Measurements from ENCODE around the gene GLOD4.
"Not testable (repeated sequence)": the region's sequence is repeated elsewhere in the genome, so short reads cannot be mapped to it uniquely, and the experiment has no call there.

GLOD4 gene

GRCh38 chr17:767076-767475 is 15.0 kb downstream of the GLOD4 start:
- DNase-seq, result no peak

- DNase-seq, result no peak
These were observed 21.7 kb downstream of the GLOD4 start for GRCh38 chr17:760371-760770.

DNA sequence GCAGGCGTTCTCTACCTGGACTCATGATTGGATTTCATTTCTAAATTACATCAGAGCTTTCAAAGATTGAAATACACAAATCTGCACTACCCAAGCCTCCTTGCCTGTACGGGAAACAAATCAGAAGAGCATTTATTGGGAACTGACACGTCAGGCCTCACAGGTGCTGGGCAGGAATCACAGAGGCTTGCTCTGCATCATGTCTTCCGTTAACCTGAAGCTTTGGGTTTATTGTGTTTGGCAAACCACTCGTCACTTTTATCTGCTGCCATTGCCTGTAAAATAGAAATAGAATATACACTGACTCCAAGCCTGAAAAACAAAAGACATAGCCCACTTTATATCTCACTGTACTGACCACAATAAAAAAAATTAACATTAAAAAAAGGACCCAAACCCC is 22.1 kb downstream of the GLOD4 start:
- no peak for DNase-seq

DNA sequence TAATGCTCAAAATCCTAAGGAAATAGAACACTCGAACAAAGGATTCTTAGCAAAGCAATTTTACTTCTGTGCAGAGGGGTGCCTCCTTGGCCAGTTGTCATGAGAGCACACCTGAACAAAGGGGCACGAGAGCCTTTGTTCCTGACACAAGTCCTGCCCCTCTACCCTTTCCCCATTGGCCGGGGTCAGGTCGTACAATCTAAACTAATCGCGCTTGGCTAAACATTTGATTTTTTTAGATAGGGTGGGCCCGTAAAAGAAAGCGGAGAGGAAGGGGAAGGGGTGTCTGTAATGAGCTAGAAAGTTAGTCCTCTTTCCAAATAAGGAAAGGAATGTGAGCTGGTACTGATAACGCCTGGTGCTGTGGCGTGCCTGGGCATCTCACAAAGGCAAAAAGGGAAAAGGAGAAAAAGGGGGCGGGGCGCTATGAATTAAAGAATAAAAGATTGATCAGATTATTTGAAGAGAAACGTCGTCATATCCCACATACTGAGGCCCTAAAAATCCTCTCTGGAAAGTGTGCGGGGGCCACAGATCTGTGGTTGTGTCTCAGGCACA is 26.0 kb downstream of the GLOD4 start:
- DNase-seq, result not testable (repeated sequence)

- not testable (repeated sequence) for DNase-seq
These were observed 26.6 kb downstream of the GLOD4 start for GRCh38 chr17:755319-755961.

DNA sequence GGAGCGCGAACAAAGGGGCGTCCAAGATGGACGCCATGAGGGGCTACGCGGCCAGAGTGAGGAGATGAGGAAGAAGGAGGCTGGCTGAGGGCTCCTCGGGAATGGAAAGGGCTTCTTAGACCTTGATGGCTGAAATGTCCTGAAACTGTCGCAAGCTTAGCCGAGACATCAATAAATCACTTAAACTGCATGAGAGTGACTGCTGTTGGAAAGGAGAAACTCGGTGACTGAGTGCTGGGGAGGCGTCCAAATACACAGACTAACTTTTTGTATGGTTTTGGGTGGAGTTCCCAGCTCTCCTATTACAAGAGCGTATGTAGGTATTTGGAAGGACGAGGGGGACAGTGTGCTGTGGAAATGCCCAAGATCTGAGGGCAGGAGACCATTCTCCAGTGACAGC is 28.7 kb downstream of the GLOD4 start:
- DNase-seq, result no peak

DNA sequence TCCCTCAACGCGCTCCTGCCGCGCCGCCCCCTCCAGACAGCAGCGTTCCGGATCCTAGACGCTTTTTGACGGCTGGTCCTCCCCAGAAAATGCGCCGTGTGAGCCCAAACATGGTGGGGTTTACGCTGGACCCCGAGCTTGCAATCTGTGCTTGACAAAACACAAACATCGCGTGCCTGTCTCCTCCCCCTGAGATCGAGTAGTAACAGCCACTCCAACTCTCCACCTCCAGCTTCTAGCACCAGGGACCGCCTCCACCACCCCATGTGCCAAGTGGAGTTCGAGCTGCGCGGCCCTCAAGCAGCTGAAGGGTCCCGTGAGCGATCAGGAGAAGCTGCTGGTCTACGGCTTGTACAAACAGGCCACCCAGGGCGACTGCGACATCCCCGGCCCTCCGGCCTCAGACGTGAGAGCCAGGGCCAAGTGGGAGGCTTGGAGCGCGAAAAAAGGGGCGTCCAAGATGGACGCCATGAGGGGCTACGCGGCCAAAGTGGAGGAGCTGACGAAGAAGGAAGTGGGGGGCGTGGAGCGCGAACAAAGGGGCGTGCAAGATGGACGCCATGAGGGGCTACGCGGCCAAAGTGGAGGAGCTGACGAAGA is 29.4 kb downstream of the GLOD4 start:
- DNase-seq, result peak; percentile 49

- DNase-seq, result peak; percentile 98
These were observed 30.0 kb downstream of the GLOD4 start, which contains the start of gene GEMIN4 for GRCh38 chr17:752002-752619. Gene GEMIN4 (minus strand): TSS chr17:752264. CDS start chr17:752142, 122 bp downstream.

DNA sequence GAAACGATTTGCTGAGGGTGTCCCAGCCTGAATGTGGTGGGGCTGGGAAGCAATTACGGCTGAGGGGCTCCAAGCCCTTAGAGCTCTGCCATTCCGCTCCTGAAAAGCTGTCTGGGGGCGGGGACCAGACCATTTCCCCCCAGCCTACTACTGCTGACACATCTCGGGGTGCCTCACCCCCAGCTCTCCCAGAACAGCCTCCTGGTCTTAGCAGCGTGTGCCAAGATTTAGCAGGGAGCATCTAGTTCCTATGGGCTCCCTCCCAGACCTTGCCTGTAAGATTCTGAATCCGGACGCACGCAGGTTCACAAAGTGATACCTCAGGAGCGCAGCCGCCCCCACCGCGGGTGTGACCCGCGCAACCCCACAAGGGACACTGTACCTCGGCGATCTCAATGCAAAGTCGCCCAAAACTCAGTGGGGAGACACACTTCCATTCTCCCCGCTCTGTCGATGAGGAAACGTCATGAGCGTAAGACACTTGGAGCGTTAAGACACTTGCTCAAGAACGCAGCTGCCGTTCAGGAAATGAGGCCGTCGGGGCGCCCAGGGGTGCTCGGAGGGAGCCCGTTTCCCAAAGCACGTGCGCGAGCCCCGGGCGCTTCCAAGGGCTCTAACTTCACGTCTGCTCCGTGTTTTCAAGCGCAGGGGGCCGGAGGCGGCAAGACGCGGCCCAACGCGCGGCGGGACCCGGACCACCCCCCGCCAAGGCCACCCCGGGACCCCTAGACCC is 30.6 kb downstream of the GLOD4 start:
- peak; percentile 65 for DNase-seq

DNA sequence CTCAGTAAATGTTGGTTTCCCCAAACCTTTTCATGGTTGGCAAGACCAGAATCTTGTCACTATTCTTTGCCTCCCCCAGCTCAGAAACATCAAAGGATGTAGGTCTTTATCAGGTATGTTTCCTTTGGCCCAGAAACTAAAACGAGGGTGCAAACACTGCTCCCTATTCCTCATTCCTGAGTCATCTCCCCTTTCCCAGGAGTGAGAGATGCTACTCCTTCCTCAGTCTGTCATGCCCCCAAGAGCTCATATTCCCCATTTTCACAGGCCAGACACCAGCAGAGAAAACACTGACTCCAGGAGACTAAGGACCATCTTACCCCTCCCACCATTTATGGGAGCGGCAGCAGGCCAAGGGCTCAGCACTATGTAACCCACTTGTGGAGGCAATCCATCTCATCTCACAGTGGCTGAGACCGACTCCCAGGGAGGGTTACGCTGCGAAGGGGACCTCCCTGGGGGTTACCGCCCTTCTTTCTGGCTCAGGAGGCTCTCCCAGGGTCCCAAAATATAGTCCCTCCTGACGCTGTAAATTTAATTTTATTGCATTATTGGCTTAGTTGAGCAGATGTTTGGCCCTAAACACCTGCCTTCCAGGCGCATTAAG is 31.5 kb downstream of the GLOD4 start:
- DNase-seq, result no peak

GRCh38 chr17:749359-749758 is 32.7 kb downstream of the GLOD4 start:
- DNase-seq, result not testable (repeated sequence)

GRCh38 chr17:748604-749003 is 33.5 kb downstream of the GLOD4 start:
- not testable (repeated sequence) for DNase-seq

GRCh38 chr17:746783-747629 is 35.1 kb downstream of the GLOD4 start:
- no peak for DNase-seq

DNA sequence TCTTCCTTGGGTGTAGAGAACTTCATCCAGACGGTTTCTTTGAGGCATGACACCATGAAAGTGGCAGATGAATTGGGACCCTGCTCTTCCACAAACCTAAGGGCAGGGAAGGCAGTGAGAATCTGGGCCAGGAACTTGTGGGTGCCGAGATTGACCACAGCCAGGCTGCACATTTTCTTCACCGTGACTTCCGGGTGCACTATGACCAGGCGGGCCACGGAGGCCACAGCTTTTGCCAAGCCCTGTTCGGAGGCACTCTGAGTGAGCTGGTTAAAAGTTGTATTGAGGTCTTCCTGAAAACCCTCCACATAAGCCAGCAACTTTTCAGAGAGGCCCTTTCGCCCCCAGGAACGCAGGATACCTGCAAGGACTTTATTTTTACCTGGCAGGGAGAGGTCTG is 35.9 kb downstream of the GLOD4 start:
- no peak for DNase-seq

GRCh38 chr17:745406-745805 is 36.7 kb downstream of the GLOD4 start:
- no peak for DNase-seq

DNA sequence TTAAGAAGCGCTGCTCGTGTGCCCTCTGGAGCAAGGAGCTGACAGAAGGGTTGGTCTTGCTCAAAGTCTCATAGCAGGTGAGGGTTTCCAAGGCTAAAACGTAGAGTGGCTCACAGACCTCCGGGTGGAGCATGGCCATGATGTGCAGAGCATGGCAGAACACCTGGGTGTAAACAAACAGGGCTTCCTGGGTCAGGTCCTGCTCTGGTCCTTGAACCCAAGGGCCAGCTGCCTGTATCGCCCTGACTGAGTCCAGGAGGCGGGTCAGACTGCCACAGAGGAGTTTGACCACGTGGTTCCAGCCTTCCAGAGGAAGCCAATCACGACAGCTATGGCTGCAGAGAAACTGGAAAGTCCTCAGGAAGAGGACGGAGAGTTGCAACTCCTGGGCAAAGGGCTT is 37.1 kb downstream of the GLOD4 start:
- no peak for DNase-seq

DNA sequence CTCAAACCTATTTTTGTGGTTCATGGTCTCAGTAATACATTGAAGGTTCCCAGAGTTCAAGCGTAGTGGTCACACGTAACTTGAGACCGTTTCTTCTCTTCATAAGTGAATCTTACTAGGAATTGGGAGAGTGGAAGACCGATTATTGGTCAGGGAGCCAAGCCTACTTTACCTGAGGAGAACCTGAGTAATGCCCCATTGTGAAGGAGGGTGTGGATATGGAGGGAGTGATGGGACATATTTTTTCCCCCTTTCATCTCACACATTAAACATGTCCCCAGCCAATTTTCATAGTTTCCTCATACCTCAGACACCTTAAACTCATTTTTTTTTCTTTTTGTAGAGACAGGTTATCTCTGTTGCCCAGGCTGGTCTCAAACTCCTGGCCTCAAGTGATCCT is 38.9 kb downstream of the GLOD4 start:
- no peak for DNase-seq

GRCh38 chr17:742147-742793 is 39.8 kb downstream of the GLOD4 start:
- DNase-seq, result no peak

- peak; percentile 8 for DNase-seq
These were observed 41.7 kb downstream of the GLOD4 start for GRCh38 chr17:740240-741017.

DNA sequence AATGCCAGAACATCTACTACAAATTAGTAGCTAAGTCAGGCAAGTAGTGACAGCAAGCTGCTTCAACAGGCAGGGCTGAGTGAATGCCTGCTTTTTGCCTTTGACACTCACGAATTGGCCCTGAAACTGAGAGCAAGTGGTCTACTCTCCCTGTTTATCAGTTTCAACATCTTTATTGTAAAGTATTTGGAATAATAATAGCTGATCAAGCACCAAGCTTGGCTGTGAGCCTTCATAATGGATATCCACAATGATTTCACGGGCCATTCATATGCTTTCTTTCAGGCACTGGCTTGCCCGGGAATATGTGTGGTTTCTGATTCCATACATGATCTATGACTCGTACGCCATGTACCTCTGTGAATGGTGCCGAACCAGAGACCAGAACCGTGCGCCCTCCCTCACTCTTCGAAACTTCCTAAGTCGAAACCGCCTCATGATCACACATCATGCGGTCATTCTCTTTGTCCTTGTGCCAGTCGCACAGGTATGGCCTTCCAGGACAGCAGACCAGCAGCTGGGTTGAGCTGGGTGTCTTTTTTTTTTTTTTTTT is 44.4 kb downstream of the GLOD4 start:
- DNase-seq, result no peak
